GM12873 (cell line): ENCODE data around the gene GALC.

Experiments
- CTCF ChIP-seq: IDR thresholded peaks from 2 replicates; pipeline ENCODE4 v1.5.1; 2012; ENCODE audit warnings: low read depth, mild to moderate bottlenecking, moderate library complexity, low read length, control low read depth; ENCODE audit not compliant: insufficient read depth; ENCODE audit errors: missing control alignments

Gene GALC

GRCh38 chr14:87896393-87897380, 96.3 kb downstream of the GALC start:
- TF ChIP-seq CTCF: peak; percentile 47

GRCh38 chr14:87894920-87895319, 98.1 kb downstream of the GALC start:
- no peak for TF ChIP-seq CTCF

- no peak for TF ChIP-seq CTCF
Measured at GRCh38 chr14:87892763-87893162, 100.2 kb downstream of the GALC start.

DNA sequence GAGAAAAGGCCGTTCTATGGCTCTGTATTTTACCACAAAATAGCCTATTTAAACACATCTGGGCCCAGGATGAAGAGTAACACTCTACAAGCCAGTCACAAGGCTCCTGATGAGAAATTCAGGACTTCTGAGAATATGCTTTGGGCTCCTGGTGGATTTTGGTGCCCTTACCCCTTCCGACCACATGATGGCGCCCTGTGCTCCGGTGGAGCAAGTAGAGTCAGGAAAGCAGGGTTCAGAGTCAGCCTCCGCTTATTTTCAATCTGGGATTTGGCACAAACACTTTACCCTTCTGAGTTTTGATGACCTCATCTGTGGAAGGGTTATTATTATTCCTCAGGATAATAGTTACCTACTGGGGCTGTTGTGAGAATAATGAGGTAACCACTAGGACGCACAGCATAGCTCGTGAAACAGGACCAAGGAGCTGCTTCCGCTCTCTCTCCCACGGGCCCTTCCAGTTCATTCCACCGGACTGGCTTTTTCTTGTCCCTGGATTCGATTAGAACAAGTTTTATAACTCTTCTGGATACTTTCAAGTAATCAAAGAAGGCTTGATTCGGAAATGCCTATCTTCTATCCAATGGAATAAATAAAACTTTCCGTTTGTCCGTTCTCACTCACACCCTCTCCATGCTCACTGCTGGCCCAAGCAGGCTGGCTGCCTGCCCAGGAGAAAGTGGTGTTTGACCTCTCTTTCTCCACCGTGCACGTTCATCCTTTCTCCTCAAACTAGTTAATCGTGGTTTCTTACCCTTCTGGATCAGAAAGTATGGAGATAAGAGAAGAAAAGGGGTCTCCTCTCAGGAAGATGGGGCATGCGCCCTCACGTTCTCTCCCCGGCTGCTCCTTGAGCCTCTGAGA, 104.6 kb downstream of the GALC start:
- TF ChIP-seq CTCF: peak; percentile 81

GRCh38 chr14:87883750-87884149, 109.2 kb downstream of the GALC start:
- TF ChIP-seq CTCF: no peak
